GM08714 (cell line): Measurements from ENCODE around the gene SNRNP70.
"Not testable (repeated sequence)": the region's sequence is repeated elsewhere in the genome, so short reads cannot be mapped to it uniquely, and the experiment has no call there.

Experiments used
- H3K4me3 ChIP-seq: fragments of 200-500 bp; sonication (Bioruptor generic); 2 replicates; pipeline ENCODE4 v1.5.1; 2014; ENCODE audit warnings: mild to moderate bottlenecking, low read length, inconsistent platforms
- ZNF274 ChIP-seq: IDR thresholded peaks from 2 replicates; pipeline ENCODE4 v1.6.1; 2012; ENCODE audit warnings: mild to moderate bottlenecking, low read depth, low read length

SNRNP70 gene

GRCh38 chr19:49132974-49133609 is 47.8 kb downstream of the SNRNP70 start:
- no peak for TF ChIP-seq ZNF274
- H3K4me3 ChIP-seq, result no peak overlapping the region

- H3K4me3 ChIP-seq, result no peak overlapping the region
Observed at GRCh38 chr19:49133621-49134454, 48.6 kb downstream of the SNRNP70 start.

GRCh38 chr19:49135686-49136085 is 50.4 kb downstream of the SNRNP70 start:
- H3K4me3 ChIP-seq, result no peak overlapping the region
- no peak for TF ChIP-seq ZNF274

More at GRCh38 chr19:49133621-49134454, 48.6 kb downstream of the SNRNP70 start:
- no peak for TF ChIP-seq ZNF274

GRCh38 chr19:49136771-49137171 is 51.5 kb downstream of the SNRNP70 start:
- no peak for TF ChIP-seq ZNF274
- H3K4me3 ChIP-seq, result no peak overlapping the region

DNA sequence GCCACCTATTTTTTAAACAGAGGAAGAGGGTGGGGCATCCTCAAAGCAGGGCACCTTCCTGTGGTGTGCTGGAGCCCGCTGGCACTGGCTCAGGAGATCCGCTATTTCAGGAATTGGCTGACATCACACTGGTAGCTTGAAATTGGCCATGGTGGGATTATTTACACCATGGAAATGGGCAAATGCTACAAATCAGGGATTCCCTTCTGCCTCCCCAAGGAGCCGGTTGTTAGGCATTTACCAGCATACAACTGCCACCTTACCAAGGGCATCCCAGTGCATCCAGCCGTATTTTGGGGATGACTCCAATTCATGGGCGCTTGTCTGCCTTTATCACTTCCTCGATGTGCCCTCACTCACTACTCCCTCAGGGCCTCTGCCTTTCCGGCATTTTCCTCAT is 55.7 kb downstream of the SNRNP70 start:
- TF ChIP-seq ZNF274, result no peak
- no peak overlapping the region for H3K4me3 ChIP-seq

GRCh38 chr19:49141352-49141751 is 56.1 kb downstream of the SNRNP70 start:
- TF ChIP-seq ZNF274, result no peak
- H3K4me3 ChIP-seq, result no peak overlapping the region

DNA sequence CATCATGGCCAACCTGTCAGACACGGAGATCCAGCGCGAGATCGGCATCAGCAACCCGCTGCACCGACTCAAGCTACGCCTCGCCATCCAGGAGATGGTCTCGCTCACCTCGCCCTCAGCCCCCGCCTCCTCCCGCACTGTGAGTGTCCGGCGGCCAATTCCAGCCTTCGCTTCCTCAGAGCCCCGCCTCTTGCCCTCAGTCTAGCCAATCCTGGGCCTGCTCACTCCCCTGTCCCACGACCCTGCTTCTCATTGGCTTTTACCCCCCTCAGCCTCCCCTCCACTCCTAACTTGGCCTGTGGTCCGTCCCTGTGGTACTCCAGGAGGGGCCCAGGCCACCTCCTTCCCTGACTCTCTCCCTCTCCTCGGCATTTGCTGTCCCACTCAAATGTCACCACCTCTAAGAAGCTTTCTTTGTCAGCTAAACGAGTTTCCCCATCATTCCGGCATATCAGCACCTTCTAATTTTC is 57.6 kb downstream of the SNRNP70 start:
- TF ChIP-seq ZNF274, result no peak
- H3K4me3 ChIP-seq, result no peak overlapping the region

GRCh38 chr19:49145573-49146407 is 60.5 kb downstream of the SNRNP70 start:
- TF ChIP-seq ZNF274, result no peak
- H3K4me3 ChIP-seq, result no peak overlapping the region

DNA sequence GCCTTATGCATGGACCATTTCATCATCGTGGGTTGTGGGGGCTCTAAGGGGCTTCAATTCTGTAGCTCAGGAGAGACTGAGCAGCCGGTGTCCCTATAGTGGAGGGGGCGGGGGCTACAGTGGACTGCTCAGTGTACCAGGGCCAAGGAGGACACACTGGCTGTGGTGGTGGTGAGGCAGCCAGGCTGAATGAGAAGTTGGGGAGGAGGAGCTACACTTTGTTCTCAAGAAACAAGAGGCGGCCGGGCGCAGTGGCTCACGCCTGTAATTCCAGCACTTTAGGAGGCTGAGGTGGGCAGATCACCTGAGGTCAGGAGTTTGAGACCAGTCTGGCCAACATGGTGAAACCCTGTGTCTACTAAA is 61.1 kb downstream of the SNRNP70 start:
- H3K4me3 ChIP-seq, result not testable (repeated sequence)

DNA sequence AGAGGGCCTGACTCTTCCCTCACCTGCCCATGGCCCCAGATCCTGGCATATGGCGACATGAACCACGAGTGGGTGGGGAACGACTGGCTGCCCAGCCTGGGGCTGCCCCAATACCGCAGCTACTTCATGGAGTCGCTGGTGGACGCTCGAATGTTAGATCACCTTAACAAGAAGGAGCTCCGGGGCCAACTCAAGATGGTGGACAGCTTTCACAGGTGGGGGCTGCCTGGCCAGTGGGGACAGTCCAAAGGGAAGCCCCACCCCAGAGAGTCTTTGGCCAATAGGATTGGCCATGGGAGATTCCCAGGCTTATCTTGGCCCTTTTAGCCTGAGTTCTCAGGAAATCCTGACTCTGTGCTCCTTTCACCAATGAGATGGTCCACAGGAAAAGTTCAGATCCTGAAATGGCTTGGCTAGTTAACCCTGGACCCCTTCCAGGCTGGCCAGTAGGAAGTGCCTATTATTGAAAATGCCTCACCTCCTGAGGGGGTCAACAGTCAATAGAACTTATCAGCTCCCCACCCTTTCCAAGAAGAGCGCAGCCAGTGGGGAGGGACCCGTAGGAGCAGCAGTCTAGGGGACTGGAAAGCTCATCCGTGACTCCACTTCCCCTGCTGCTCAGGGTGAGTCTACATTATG is 62.9 kb downstream of the SNRNP70 start:
- no peak for TF ChIP-seq ZNF274
- no peak overlapping the region for H3K4me3 ChIP-seq

GRCh38 chr19:49148784-49149651 is 63.8 kb downstream of the SNRNP70 start:
- H3K4me3 ChIP-seq, result peak overlapping the region; percentile 50; the same call in 1 of the 2 replicates
- TF ChIP-seq ZNF274, result no peak

- peak overlapping the region; percentile 50; the same call in 1 of the 2 replicates for H3K4me3 ChIP-seq
- no peak for TF ChIP-seq ZNF274
Observed at GRCh38 chr19:49149652-49150105, 64.4 kb downstream of the SNRNP70 start.
